ENCODE data around the gene CYP4F11.
"Not testable (repeated sequence)": the region's sequence is repeated elsewhere in the genome, so short reads cannot be mapped to it uniquely, and the experiment has no call there.

CYP4F11 gene

DNA sequence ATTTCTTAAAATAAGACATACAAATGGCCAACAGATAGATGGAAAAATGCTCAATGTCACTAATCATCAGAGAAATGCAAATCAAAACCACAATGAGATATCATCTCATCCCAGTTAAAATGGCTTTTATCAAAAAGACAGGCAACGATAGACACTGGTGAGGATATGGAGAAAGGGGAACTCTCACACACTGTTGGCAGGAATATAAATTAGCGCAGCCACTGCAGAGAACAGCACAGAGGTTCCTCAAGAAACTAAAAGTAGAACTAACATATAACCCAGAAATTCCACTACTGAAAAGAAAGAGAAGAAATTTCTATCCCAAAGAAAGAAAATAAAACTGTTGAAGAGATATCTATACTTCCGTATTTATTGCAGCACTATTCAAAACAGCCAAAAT lies 51.0 kb downstream of the CYP4F11 start:
- DNase-seq (ENCODE audit: low read depth in 2 of 2) = not testable (repeated sequence)

DNA sequence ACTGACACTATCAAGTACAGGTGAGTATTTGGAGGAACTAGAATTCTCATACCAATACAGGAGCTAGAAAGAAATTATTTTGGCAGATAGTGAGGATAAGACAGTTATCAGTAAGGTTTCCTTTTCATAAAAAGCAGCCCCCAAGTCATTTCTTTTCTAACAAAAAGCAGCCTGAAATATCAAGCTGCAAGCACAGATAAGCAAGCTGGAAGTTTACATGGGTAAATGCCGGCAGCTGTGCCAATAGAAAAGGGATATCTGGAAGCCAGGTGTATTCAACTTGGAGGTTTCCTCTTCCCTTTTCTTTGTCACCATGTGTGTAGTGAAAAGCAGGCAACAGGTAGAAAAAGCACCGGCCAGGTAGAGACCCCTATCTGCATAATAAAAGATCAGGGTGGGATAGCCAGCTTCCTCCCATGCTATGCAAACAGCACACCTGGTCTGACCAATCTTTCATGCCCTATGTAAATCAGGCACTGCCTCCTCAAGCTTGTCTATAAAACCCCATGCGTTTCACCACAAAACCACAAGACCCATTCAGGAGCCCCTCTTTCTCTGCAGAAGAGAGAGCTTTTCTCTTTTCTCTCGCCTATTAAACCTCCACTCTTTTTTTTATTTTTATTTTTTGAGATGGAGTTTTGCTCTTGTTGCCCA lies 59.4 kb downstream of the CYP4F11 start:
- DNase-seq (ENCODE audit: low read depth in 2 of 2) = no peak

DNA sequence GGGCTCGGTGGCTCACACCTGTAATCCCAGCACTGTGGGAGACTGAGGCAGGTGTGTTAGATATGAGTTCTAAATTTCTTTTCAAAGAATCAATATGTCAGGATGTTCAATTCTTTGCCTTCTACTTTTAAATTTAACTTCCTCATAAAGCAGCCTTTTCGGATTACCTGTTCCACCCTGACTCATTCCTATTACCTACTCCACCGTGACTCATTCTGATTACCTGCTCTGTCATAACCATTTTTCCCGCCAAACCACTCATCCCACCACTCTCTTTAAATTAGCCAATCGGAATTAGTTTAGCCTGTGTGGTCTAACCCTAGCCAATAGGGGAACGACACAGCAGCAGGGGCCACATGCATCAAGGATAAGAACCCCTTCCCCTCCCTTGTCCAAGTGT lies 60.6 kb downstream of the CYP4F11 start:
- DNase-seq (ENCODE audit: low read depth in 2 of 2) = not testable (repeated sequence)

GRCh38 chr19:15871570-15871969 lies 62.8 kb downstream of the CYP4F11 start:
- no peak for DNase-seq (ENCODE audit: low read depth in 2 of 2)

DNA sequence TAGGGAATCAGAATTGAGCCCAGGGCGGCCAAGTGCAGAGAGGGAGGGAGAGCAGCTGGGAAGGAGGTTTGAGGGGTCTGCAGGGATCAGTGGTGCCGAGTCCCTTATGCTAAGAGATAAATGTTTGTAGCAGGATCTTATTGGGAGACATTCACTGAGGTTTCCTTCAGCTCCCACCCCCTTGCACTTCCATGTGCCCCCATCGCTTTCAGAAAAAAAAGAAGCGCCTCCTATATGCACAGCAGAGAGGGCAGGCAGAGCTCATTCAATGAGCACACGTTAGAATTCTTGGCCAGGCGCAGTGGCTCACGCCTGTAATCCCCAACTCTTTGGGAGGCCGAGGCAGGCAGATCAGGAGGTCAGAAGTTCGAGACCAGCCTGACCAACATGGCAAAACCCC lies 64.5 kb downstream of the CYP4F11 start:
- no peak for DNase-seq (ENCODE audit: low read depth in 2 of 2)

DNA sequence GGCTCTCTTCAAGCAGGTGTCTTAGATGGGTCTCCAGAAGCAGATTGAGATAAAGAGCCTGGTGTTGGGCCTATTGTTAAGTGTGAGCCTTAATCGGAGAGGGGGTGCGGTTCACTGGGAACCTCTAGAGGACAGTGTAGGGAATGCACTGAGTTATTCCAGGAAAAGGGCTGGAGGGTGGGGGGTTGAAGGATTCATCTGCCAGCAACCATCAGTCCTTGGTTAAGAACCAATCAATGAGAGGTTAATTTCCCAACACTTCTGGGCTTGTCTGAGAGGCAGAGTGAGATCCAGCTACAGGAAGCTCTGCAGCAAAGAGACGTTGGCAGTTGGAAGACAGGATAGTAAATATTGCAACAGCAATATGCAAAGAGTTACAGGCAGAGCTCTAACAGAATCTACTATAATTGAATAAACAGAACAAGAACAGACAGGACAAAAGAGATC lies 65.2 kb downstream of the CYP4F11 start:
- DNase-seq (ENCODE audit: low read depth in 2 of 2) = no peak

GRCh38 chr19:15866636-15867035 lies 67.7 kb downstream of the CYP4F11 start:
- DNase-seq (ENCODE audit: low read depth in 2 of 2) = no peak

DNA sequence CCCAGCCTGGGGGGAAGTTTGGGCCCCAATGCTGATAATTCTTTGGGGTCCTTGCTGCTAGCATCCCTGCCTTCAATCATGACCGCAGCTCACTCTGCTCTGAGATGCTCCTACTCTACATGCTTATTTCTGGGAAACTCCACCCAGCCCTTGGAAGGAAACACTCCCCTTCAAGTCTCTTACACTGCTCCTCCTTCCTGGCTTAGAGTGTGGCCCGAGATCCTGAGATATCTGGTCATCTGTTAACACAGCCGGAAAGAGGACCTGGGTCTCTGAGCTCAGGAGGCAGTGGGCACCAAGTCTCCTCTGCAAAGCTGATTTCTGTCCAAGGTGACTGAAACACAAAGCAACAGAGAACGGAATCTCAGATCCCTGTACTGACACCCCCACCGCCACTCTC lies 69.5 kb downstream of the CYP4F11 start:
- DNase-seq (ENCODE audit: low read depth in 2 of 2) = no peak

DNA sequence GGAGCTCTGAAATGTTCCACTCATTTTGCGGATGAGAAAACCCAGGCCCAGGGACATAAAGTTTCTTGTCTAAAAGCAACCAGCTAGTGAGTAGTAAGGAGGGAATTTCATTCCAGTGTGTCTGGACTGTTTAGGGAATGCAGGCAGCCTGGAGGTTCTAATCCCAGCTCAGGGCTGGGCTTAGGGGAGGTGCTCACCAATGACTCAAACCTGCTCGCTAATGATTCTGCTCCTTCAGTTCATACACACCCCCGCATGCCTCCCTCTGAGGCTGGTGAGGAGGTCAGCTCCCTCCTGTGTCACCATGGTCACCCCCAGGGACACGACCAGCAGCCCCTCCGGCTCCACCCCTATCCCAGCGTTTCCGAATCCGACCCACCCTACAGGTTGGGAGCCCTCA lies 71.1 kb downstream of the CYP4F11 start:
- no peak for DNase-seq (ENCODE audit: low read depth in 2 of 2)

- DNase-seq (ENCODE audit: low read depth in 2 of 2) = no peak
These were observed 71.9 kb downstream of the CYP4F11 start for GRCh38 chr19:15862444-15862843.
